Endothelial cell of umbilical vein (primary cell): ENCODE measurements around the gene KCNRG. TPM values are rescaled to one million over a fixed set of nuclear protein-coding genes. Genes with fewer than 3 reads are reported as not detected.

Experiments
- BruUV-seq: library from RNA; stranded (reverse); fragments of 400-500 nt; replicated peaks from 2 replicates; lab custom pipeline; 2021; lab: Mats Ljungman, UMichigan
- CTCF ChIA-PET: fragments of 300-600, 350-600 bp; sonication (Branson Sonifier 250); formaldehyde crosslinking; loops from one replicate; lab custom pipeline; 2021; ENCODE audit warnings: antibody characterized with exemption, inconsistent platforms; lab: Charles Lee
- POLR2A ChIA-PET: fragments of 300-600, 350-600 bp; sonication (Branson Sonifier 250); formaldehyde crosslinking; loops from one replicate; lab custom pipeline; 2021; ENCODE audit warnings: antibody characterized with exemption, inconsistent platforms; lab: Charles Lee
- DNase-seq: peaks from one replicate; pipeline ENCODE4 v3.0.0-alpha.2; 2011; ENCODE audit warnings: low read depth, low spot score
- FAIRE-seq: peaks from 2 replicates; lab custom pipeline; 2011; peaks lifted over from hg19 to GRCh38; lab: Jason Lieb, UNC
- H2AFZ ChIP-seq: 2 replicates; pipeline ENCODE4 v1.6.0; 2012; ENCODE audit warnings: low read depth, low read length, control low read depth, inconsistent platforms
- H3K27ac ChIP-seq: 2 replicates; pipeline ENCODE4 v1.5.1; 2011; ENCODE audit warnings: low read depth, mild to moderate bottlenecking, control low read depth, low read length, moderate library complexity; ENCODE audit not compliant: insufficient read depth
- H3K27me3 ChIP-seq, 2 experiments: 2 replicates each; pipeline versions ENCODE4 v1.6.0 to v1.6.1; 2011; ENCODE audit warnings: low read length in 2 of 2, mixed read lengths in 1 of 2; ENCODE audit not compliant: control insufficient read depth in 2 of 2, insufficient read depth in 2 of 2
- H3K36me3 ChIP-seq, 2 experiments: 2 replicates in 1 of 2; 3 replicates in 1 of 2; pipeline ENCODE4 v1.5.1; 2011; ENCODE audit warnings: low read length in 2 of 2, mild to moderate bottlenecking in 1 of 2, moderate library complexity in 1 of 2; ENCODE audit not compliant: control insufficient read depth in 2 of 2, insufficient read depth in 2 of 2; ENCODE audit errors: extremely low read depth in 1 of 2
- H3K4me1 ChIP-seq: 3 replicates; pipeline ENCODE4 v1.5.1; 2011; ENCODE audit warnings: mild to moderate bottlenecking, low read length; ENCODE audit not compliant: control insufficient read depth, insufficient read depth; ENCODE audit errors: extremely low read depth
- H3K4me2 ChIP-seq: 2 replicates; pipeline ENCODE4 v1.6.1; 2011; ENCODE audit warnings: low read length, control low read depth, mixed read lengths; ENCODE audit not compliant: insufficient read depth
- H3K4me3 ChIP-seq, 3 experiments: fragments of 200-600 bp in 1 of 3; sonication (generic), shearing (Covaris generic) in 1 of 3; replicated peaks in 1 of 3; 2 replicates each; pipeline ENCODE4 v1.5.1; 2011 to 2016; ENCODE audit warnings: control low read depth in 3 of 3, low read length in 3 of 3, mild to moderate bottlenecking in 2 of 3, inconsistent platforms in 1 of 3, low read depth in 1 of 3, moderate library complexity in 1 of 3; ENCODE audit not compliant: insufficient read depth in 1 of 3
- H3K79me2 ChIP-seq: 2 replicates; pipeline ENCODE4 v1.6.0; 2012; ENCODE audit warnings: low read length, inconsistent platforms; ENCODE audit not compliant: control insufficient read depth, insufficient read depth
- H3K9ac ChIP-seq: replicated peaks from 2 replicates; pipeline ENCODE3; 2011; ENCODE audit warnings: low read length, control low read depth; ENCODE audit not compliant: insufficient read depth; ENCODE audit errors: extremely low read depth
- H3K9me1 ChIP-seq: replicated peaks from 3 replicates; pipeline ENCODE4 v1.6.0; 2011; ENCODE audit warnings: mild to moderate bottlenecking, low read length; ENCODE audit not compliant: control insufficient read depth, insufficient read depth; ENCODE audit errors: extremely low read depth
- H3K9me3 ChIP-seq: replicated peaks from 2 replicates; pipeline ENCODE4 v1.5.1; 2012; ENCODE audit warnings: low read length, inconsistent platforms; ENCODE audit not compliant: control insufficient read depth, insufficient read depth
- H4K20me1 ChIP-seq: replicated peaks from 2 replicates; pipeline ENCODE3; 2011; ENCODE audit warnings: mild to moderate bottlenecking, low read length; ENCODE audit not compliant: control insufficient read depth, insufficient read depth; ENCODE audit errors: extremely low read depth
- EZH2 ChIP-seq: IDR thresholded peaks from 2 replicates; pipeline ENCODE4 v1.6.1; 2012; ENCODE audit warnings: borderline replicate concordance, low read depth, mild to moderate bottlenecking, moderate library complexity, low read length, inconsistent platforms; ENCODE audit not compliant: severe bottlenecking
- FOS ChIP-seq: IDR thresholded peaks from 2 replicates; pipeline ENCODE4 v1.6.1; 2011; ENCODE audit warnings: mild to moderate bottlenecking, low read length, moderate library complexity, borderline replicate concordance; ENCODE audit not compliant: insufficient read depth
- GATA2 ChIP-seq: IDR thresholded peaks from 2 replicates; pipeline ENCODE4 v1.7.0; 2011; ENCODE audit warnings: low read depth, mild to moderate bottlenecking, moderate library complexity, mixed read lengths, low read length; ENCODE audit not compliant: insufficient read length, insufficient read depth
- JUN ChIP-seq: IDR thresholded peaks from 2 replicates; pipeline ENCODE4 v1.6.1; 2011; ENCODE audit warnings: borderline replicate concordance, low read depth; ENCODE audit not compliant: insufficient read length, insufficient read depth
- MAX ChIP-seq: IDR thresholded peaks from 2 replicates; pipeline ENCODE4 v1.6.1; 2011; ENCODE audit not compliant: insufficient read depth, insufficient read length
- MYC ChIP-seq: IDR thresholded peaks from one replicate; pipeline ENCODE4 v1.6.1; 2011; ENCODE audit warnings: mild to moderate bottlenecking, low read depth, low read length
- POLR2A ChIP-seq: IDR thresholded peaks from 2 replicates; pipeline ENCODE4 v1.6.1; 2012; ENCODE audit warnings: low read depth, mild to moderate bottlenecking, control low read depth, low read length
- POLR2AphosphoS5 ChIP-seq: IDR thresholded peaks from 2 replicates; pipeline ENCODE4 v1.6.1; 2012; ENCODE audit warnings: low read depth, mild to moderate bottlenecking, control low read depth, low read length, moderate library complexity; ENCODE audit not compliant: insufficient read depth
- dilution Hi-C: fragments of 300-500 bp; cut with MboI; formaldehyde crosslinking; loops from one replicate; pipeline ENCODE4 v1.15.0; 2019; ENCODE audit warnings: low sequenced_read_pairs; ENCODE audit not compliant: extremely low pct_ligation_motif_present
- intact Hi-C: fragments of 100-400 bp; cut with micrococcal nuclease; formaldehyde crosslinking; loops from one replicate; pipeline ENCODE4 v1.10.0; 2022
- polyA plus RNA-seq, 4 experiments: library from polyadenylated mRNA; depleted of rRNA in 3 of 4; stranded (reverse) in 3 of 4; unstranded in 1 of 4; fragments of >200 nt; gene quantifications; 2 replicates each; pipeline versions ENCODE4 v1.2.1 to v1.2.3, GENCODE V29; 2011 to 2012; ENCODE audit warnings: missing spikeins in 1 of 4
- total RNA-seq: library from RNA; stranded (reverse); gene quantifications from 2 replicates; pipeline ENCODE4 v1.2.3, GENCODE V29; 2021
- TF ChIP-seq, protein P1 (sequence below), 2 donors: IDR thresholded peaks; 1 replicate in 1 of 2; 2 replicates in 1 of 2; pipeline ENCODE4 v1.5.1; 2011; ENCODE audit warnings: low read length in 2 of 2, mild to moderate bottlenecking in 2 of 2, moderate library complexity in 2 of 2, control low read depth in 1 of 2, inconsistent platforms in 1 of 2, low read depth in 1 of 2; ENCODE audit not compliant: insufficient read depth in 1 of 2; ENCODE audit errors: extremely low read depth in 1 of 2

Gene KCNRG
- total and polyA plus RNA-seq, 2 donors (not counting 3 experiments of a cell fraction or from before 2014, with no cell fraction given), result 0.86 to 1.3 TPM

GRCh38 chr13:50014386-50014785, 858 bp upstream of the KCNRG start:
- no peak for DNase-seq
- no peak for TF ChIP-seq MAX
- TF ChIP-seq JUN, result no peak
- TF ChIP-seq FOS, result no peak
- TF ChIP-seq, protein P1, sequence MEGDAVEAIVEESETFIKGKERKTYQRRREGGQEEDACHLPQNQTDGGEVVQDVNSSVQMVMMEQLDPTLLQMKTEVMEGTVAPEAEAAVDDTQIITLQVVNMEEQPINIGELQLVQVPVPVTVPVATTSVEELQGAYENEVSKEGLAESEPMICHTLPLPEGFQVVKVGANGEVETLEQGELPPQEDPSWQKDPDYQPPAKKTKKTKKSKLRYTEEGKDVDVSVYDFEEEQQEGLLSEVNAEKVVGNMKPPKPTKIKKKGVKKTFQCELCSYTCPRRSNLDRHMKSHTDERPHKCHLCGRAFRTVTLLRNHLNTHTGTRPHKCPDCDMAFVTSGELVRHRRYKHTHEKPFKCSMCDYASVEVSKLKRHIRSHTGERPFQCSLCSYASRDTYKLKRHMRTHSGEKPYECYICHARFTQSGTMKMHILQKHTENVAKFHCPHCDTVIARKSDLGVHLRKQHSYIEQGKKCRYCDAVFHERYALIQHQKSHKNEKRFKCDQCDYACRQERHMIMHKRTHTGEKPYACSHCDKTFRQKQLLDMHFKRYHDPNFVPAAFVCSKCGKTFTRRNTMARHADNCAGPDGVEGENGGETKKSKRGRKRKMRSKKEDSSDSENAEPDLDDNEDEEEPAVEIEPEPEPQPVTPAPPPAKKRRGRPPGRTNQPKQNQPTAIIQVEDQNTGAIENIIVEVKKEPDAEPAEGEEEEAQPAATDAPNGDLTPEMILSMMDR (IDR thresholded peaks at IDR 0.05; ENCODE audit: extremely low read depth in 1 of 2, insufficient read depth in 1 of 2, low read depth in 1 of 2, low read length in 2 of 2), result no peak
- no peak for TF ChIP-seq EZH2
- TF ChIP-seq GATA2, result no peak
- no peak for TF ChIP-seq POLR2AphosphoS5
- no peak for TF ChIP-seq MYC
- TF ChIP-seq POLR2A, result no peak
- Histone ChIP-seq H3K79me2 (peaks cover 45% of the 10 kb centered on the region), H3K4me3 (no peak overlapping the region), H4K20me1 (peaks cover 2% of the 10 kb centered on the region), H3K9ac (no peak overlapping the region), H3K9me1 (peaks cover 6% of the 10 kb centered on the region), H3K4me1 (peaks cover 8% of the 10 kb centered on the region), H3K9me3 (no peaks in the 10 kb centered on the region), H3K27ac (no peak overlapping the region), H3K4me2 (no peak overlapping the region), H3K36me3 (peaks cover 2 to 22% of the 10 kb centered on the region in 2 experiments), H3K27me3 (no peaks in the 10 kb centered on the region), H2AFZ (no peak overlapping the region)
- POLR2A ChIA-PET, result interaction anchor here (1.4 kb wide), 1 partner anchor 17 kb away, joined by 5 read pairs; the partner anchor contains the start of gene TRIM13
- no TSS peak for BruUV-seq
- CTCF ChIA-PET, result interaction anchor here (0.7 to 1.5 kb wide), 6 partner anchors 10 to 365 kb away, joined by 3 to 5 read pairs (median 4); partner anchors contain the start of gene TRIM13
- intact Hi-C loops (no loop called here), dilution Hi-C loops (no loop called here)
- no peak for FAIRE-seq
